MCF 10A (cell line): ENCODE data around the gene HAT1. TPM values are rescaled to one million over a fixed set of nuclear protein-coding genes. Genes with fewer than 3 reads are reported as not detected.
"Not testable (repeated sequence)": the region's sequence is repeated elsewhere in the genome, so short reads cannot be mapped to it uniquely, and the experiment has no call there.

Experiments used
- BruUV-seq: library from RNA; stranded (reverse); fragments of 400-500 nt; replicated peaks from 2 replicates; lab custom pipeline; 2021; lab: Mats Ljungman, UMichigan
- CTCF ChIA-PET: fragments of 300-600 bp; sonication (Branson Sonifier 250); formaldehyde crosslinking; extraction: SDS; loops from one replicate; lab custom pipeline; 2021; ENCODE audit warnings: antibody characterized with exemption, inconsistent platforms; lab: Yijun Ruan, JAX
- POLR2A ChIA-PET: fragments of 300-600, 350-650 bp; sonication (Branson Sonifier 250); formaldehyde crosslinking; extraction: SDS; loops from one replicate; lab custom pipeline; 2020; ENCODE audit warnings: antibody characterized with exemption, inconsistent platforms; lab: Yijun Ruan, JAX
- DNase-seq: peaks from one replicate; pipeline ENCODE4 v3.0.0-alpha.2; 2018; ENCODE audit not compliant: unreplicated experiment
- H3K27ac Mint-ChIP-seq: one replicate; pipeline ENCODE4 v1.8.0; 2022; ENCODE audit warnings: mild to moderate bottlenecking, low read depth, mixed read lengths; ENCODE audit not compliant: unreplicated experiment
- H3K27me3 Mint-ChIP-seq: one replicate; pipeline ENCODE4 v1.8.0; 2022; ENCODE audit warnings: mixed read lengths; ENCODE audit not compliant: insufficient read depth, unreplicated experiment
- H3K36me3 Mint-ChIP-seq: one replicate; pipeline ENCODE4 v1.8.0; 2022; ENCODE audit warnings: mild to moderate bottlenecking, moderate library complexity, mixed read lengths; ENCODE audit not compliant: insufficient read depth, unreplicated experiment
- H3K4me1 Mint-ChIP-seq: one replicate; pipeline ENCODE4 v1.8.0; 2022; ENCODE audit warnings: mixed read lengths; ENCODE audit not compliant: insufficient read depth, unreplicated experiment
- H3K4me3 Mint-ChIP-seq: one replicate; pipeline ENCODE4 v1.8.0; 2022; ENCODE audit warnings: mild to moderate bottlenecking, moderate library complexity, mixed read lengths; ENCODE audit not compliant: unreplicated experiment
- H3K9me3 Mint-ChIP-seq: one replicate; pipeline ENCODE4 v1.8.0; 2022; ENCODE audit warnings: mixed read lengths; ENCODE audit not compliant: unreplicated experiment
- intact Hi-C: fragments of 100-400 bp; cut with micrococcal nuclease; formaldehyde crosslinking; loops from 2 replicates; pipeline ENCODE4 v1.14.1; 2022
- total RNA-seq: library from RNA; stranded (reverse); gene quantifications from 2 replicates; pipeline ENCODE4 v1.2.3, GENCODE V29; 2022
- TF ChIP-seq, protein P1 (sequence below): fragments of 200-600 bp; IDR thresholded peaks from one replicate; pipeline ENCODE4 v1.8.0; 2022; ENCODE audit warnings: antibody characterized with exemption, mild to moderate bottlenecking; ENCODE audit not compliant: unreplicated experiment

HAT1 gene
- total RNA-seq, 1 experiment from 2014 or later: 40.7 TPM

DNA sequence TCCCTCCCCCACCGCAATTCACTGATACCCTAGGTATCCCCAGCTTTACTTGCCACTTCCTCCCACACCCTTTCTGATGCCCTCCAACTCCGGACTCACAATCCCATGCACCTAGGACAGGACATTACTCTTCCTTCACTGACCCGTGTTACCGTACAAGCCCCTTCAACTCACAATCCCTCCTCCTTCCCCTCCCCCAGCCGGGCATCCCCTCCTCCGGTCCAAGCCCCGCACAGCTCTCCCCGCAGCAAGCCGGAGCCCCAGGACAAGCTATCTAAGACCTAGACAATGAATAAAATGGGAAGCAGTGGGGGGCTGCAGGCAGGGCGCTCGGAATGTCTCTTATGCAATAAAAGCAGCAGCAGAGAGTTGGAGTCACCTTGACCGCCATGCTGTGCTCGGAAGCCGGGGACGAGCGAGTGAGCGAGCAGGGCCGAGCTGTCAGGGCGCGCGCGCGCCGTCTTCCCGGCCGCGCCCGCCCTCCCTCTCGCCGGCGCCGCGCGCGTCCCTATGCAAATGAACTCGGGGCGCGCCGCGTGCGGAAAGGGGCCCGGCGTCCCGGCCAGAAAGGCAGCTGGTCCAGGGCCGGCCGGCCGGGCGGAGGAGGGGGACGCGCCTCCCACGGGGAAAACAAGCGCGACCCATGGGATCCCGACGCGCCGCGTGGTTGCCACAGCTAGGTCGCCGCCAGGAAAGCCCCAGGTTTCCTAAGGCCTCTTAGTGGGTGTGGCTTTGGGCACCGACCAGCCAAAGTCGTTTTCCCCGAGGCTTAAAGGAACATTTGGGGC, 28.2 kb upstream of the HAT1 start, which contains the start of gene SLC25A12:
TSS of gene SLC25A12 (minus strand) at position 421 of the 788 bp plus-strand sequence. CDS start at position 391, 30 bp downstream.
- ChIA-PET POLR2A (interaction anchor here (0.6 to 4.3 kb wide), 33 partner anchors 8 to 233 kb away, joined by 3 to 97 read pairs (median 4); partner anchors contain the start of genes DLX1, DLX2, DYNC1I2 and HAT1), CTCF (interaction anchor here (0.6 to 1.8 kb wide), 8 partner anchors 11 to 233 kb away, joined by 3 to 5 read pairs (median 4); no protein-coding TSS in a partner anchor)
- TF ChIP-seq, protein P1, sequence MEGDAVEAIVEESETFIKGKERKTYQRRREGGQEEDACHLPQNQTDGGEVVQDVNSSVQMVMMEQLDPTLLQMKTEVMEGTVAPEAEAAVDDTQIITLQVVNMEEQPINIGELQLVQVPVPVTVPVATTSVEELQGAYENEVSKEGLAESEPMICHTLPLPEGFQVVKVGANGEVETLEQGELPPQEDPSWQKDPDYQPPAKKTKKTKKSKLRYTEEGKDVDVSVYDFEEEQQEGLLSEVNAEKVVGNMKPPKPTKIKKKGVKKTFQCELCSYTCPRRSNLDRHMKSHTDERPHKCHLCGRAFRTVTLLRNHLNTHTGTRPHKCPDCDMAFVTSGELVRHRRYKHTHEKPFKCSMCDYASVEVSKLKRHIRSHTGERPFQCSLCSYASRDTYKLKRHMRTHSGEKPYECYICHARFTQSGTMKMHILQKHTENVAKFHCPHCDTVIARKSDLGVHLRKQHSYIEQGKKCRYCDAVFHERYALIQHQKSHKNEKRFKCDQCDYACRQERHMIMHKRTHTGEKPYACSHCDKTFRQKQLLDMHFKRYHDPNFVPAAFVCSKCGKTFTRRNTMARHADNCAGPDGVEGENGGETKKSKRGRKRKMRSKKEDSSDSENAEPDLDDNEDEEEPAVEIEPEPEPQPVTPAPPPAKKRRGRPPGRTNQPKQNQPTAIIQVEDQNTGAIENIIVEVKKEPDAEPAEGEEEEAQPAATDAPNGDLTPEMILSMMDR: no peak
- peak; percentile 85 for DNase-seq
- Mint-ChIP-seq H3K9me3 (no peaks in the 10 kb centered on the region), H3K27ac (peak within 1 kb of the TSS; percentile 91), H3K4me1 (peaks cover 27% of the 10 kb centered on the region), H3K36me3 (peaks cover 15% of the 10 kb centered on the region), H3K27me3 (no peaks in the 10 kb centered on the region), H3K4me3 (peak within 1 kb of the TSS; percentile 99)
- intact Hi-C loops: loop anchor here (10.0 kb wide), 1 partner anchor 211 kb away; the partner anchor contains the start of gene DLX2
- BruUV-seq: no TSS peak

DNA sequence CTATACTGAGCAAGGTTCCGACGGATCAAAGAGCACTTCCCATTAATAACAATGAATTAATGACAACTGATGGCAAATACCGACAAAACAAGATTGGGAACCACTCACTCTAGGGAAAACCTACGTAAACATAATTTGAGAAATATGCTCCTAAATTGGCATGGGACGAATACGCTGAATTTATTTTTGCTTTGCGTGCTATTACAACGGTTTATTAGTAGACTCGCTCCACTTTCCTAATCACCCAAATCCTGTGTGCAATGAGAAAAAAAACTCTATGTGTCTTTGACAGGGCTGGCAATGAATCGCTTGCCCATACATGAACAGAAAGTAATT, 27.7 kb upstream of the HAT1 start:
- ChIA-PET CTCF (interaction anchor here (0.7 to 1.8 kb wide), 3 partner anchors 62 to 232 kb away, joined by 4 read pairs; no protein-coding TSS in a partner anchor), POLR2A (interaction anchor here (0.6 to 4.3 kb wide), 21 partner anchors 9 to 233 kb away, joined by 3 to 97 read pairs (median 4); partner anchors contain the start of genes DLX1, DLX2, DYNC1I2 and HAT1)
- Mint-ChIP-seq H3K4me1 (peaks cover 27% of the 10 kb centered on the region), H3K27ac (peak overlapping the region; percentile 91), H3K9me3 (no peaks in the 10 kb centered on the region), H3K27me3 (no peaks in the 10 kb centered on the region), H3K4me3 (peak overlapping the region; percentile 99), H3K36me3 (peaks cover 13% of the 10 kb centered on the region)
- intact Hi-C loops: loop anchor here (10.0 kb wide), 1 partner anchor 210 kb away; the partner anchor contains the start of gene DLX2
- TSS peak; percentile 87 for BruUV-seq
- no peak for DNase-seq
- TF ChIP-seq, protein P1: no peak

DNA sequence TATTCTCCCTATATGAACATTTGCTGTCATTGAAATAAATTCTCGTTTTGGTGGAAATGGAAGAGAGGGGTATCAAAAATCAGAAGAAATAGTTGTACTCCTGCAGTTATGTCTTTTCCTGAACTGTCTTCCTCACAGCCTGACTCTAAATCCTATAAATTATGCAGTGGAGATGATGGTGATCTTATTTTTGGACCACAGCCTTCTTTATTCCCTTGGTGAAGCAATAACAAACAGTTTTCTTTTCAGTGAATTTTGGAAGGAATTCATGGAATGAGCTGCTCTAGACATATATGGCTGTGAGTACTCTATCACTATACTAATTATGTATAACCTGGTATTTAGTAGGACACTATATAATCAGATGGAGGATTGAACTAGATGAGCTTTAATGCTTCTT, 26.5 kb upstream of the HAT1 start:
- TF ChIP-seq, protein P1: no peak
- Mint-ChIP-seq H3K27ac (no peak overlapping the region), H3K4me1 (peaks cover 27% of the 10 kb centered on the region), H3K36me3 (peaks cover 7% of the 10 kb centered on the region), H3K4me3 (no peak overlapping the region), H3K9me3 (no peaks in the 10 kb centered on the region), H3K27me3 (no peaks in the 10 kb centered on the region)
- intact Hi-C loops: loop anchor here (10.0 kb wide), 1 partner anchor 209 kb away; the partner anchor contains the start of gene DLX2
- ChIA-PET CTCF (interaction anchor here (0.6 kb wide), 1 partner anchor 11 kb away, joined by 3 read pairs; no protein-coding TSS in a partner anchor), POLR2A (interaction anchor here (0.8 kb wide), 1 partner anchor 27 kb away, joined by 3 read pairs; no protein-coding TSS in a partner anchor)
- no peak for DNase-seq
- no TSS peak for BruUV-seq

DNA sequence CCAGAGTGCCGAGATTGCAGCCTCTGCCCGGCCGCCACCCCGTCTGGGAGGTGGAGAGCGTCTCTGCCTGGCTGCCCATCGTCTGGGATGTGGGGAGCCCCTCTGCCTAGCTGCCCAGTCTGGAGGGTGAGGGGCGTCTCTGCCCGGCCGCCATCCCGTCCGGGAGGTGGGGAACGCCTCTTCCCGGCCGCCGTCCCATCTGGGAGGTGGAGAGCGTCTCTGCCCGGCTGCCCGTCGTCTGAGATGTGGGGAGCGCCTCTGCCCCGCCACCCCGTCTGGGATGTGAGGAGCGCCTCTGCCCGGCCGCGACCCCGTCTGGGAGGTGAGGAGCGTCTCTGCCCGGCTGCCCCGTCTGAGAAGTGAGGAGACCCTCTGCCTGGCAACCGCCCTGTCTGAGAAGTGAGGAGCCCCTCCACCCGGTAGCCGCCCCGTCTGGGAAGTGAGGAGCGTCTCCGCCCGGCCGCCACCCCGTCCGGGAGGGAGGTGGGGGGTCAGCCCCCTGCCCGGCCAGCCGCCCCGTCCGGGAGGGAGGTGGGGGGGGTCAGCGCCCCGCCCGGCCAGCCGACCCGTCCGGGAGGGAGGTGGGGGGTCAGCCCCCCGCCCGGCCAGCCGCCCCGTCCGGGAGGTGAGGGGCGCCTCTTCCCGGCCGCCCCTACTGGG, 22.5 kb upstream of the HAT1 start:
- intact Hi-C loops: loop anchor here (10.0 kb wide), 1 partner anchor 205 kb away; the partner anchor contains the start of gene DLX2
- H3K36me3 Mint-ChIP-seq, H3K9me3 Mint-ChIP-seq, POLR2A ChIA-PET, H3K4me3 Mint-ChIP-seq, DNase-seq, H3K27ac Mint-ChIP-seq, BruUV-seq, CTCF ChIA-PET, H3K27me3 Mint-ChIP-seq: not testable (repeated sequence)
- peaks cover 10% of the 10 kb centered on the region for H3K4me1 Mint-ChIP-seq
